Activated T-cell treated with anti-CD3 and anti-CD28 coated beads for 24 hours (primary cell): ENCODE data around the gene CDH22.

ENCODE experiments used
- DNase-seq: peaks from one replicate; pipeline ENCODE4 v3.0.0-alpha.2; 2020; ENCODE audit warnings: low read depth

The CDH22 gene

DNA sequence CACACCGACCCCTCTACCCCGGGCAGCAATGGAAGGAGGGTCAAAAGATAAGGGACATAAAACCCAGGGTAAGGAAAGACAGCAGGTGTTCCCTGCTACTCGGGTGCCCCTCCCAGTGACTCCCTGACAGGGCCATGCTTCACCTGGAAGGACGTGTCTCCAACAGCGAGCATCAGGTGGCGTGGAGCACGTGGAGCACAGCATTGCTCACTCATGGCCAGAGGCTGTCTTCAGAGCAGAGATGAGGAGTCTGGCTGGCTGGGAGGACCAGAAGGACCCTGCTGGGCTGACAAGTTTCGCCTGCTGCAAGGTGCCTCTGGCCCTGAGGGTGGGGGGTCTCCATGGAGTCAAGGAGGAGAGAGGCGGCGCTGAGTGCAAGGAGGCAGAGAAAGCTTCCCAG, 15.3 kb upstream of the CDH22 start:
- DNase-seq: no peak

DNA sequence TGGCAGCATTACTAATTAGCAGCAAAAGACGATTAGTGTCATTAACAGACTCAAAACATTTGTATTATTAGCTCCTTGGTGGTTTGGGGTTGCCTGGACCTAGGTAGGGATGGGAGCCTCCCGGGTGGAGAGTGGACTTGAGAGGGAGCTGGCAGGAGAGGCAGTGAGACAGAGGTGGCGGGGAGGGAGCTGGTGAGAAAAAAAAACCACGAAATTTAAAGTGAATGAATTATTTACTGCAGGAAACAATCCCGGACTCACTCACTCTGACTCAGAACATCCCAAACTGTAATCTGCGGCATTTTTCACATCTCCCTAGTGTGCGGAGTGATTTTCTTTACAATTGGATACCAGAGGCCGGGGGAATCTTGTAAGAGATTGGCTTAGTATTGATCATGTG, 14.3 kb upstream of the CDH22 start:
- DNase-seq: no peak

DNA sequence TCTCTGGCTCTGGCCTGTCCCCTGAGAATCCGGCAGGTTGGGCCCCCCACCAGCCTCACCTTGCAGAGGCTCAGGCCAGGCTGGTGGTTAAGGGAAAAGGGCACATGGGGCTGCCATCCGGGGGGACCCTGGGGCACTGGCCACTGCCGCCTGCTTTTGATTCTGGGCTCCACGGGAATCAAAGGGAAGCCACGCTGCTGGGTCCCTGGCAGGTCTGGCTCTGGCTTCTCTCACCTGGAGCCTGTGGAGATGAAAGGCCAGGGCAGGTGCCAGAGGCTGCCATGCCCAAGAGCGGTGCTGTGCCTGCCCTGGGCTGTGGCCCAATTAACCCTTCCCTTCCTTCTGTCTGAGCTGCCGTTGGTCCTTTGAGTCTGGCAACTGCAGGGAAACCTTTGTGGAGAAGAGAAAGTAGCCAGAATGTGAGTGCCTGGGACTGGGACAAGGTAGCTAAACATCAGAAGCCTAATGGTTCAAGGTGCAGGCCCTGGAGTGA, 9.4 kb upstream of the CDH22 start:
- no peak for DNase-seq

DNA sequence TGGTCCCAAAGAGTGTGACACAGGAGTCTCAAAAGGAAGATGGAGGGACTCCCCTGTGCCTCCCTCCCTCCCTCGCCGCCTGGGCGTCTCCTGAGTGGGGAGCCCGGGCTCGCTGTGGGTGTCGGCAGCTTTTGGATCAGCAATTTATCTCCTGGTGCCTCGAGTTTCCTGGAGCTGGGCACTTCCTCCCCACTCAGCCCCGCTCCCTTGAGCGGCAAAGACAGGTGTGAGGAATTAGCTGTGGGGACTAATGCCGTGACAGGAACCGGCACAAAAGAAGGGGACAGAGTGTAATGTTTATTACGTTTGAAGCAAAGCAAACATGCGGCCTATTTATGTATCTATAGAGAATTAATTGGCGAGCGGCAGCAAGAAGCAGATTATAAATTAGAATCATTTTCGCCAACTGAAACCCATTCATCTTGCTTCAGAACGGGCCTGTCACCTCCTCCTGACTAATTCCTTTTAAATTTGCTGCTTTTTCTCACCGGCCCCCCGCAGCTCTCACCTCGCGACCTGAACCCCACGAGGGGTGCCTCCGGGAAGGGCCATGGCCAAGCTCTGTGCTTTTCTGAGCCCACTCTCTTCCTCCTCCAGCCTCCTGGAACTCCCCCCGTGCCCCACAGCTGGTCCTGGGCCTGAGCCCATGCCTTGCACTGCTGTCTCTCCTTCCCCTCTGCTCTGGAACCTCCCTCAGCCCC, 8.8 kb upstream of the CDH22 start:
- no peak for DNase-seq

DNA sequence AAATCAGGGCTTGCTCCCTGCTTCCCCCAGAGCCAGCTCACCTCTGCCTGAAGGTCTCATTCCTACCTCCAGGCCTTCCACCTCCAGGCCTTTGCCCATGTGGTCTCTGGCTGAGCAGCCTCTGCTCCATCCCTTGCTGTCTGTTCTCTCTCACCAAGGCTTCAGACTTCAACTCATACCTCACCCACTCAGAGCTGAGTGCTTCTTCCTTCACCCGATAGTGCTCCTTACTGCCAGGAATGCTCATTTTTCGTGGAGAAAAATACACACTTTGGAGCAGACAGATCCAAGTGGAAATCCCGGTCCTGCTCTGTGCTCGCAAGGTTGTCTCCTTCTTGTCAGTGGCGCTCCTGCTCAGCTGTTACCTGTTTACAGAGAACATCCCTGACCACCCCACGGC, 7.0 kb upstream of the CDH22 start:
- no peak for DNase-seq

DNA sequence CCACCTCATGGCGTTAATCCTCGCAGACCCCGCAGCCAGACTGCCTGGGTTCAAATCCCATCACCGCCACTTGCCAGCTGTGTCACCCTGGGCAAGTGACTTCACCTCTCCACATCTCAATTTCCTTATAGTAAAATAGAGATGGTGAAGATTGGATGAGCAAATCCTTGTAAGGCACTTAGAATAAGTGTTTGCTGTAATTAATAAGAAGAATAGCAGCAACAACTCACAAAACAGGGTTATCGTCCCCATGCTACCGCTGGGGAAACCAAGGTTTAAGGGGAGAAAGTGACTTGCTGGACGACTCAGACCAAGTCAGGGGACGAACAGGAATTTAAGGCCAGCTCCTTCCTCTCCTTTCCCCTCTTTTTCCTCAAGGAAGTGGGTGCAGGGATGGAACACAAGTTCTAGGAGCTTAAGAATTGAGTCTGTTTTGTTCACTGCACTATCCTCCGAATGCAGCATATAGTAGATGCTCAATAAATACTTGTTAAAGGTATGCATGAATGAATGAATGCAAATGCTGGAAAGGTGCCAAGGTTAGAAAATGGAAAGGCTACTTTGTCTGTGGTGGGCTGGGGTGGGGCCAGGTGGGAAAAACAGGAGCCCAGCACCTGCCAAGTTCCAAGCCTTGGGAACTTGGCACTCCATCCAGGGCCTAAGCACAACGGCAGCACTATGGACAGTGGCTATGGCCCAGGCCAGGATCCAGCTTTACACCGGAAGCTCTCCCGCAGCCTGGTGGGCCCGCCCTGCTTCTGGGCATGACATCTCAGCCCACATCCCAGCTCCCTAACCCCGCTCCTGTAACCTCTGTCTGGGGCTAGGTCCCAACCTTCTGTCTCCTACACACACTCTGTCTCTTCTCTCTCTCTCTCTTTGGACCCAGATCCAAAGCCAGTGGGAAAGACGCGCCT, 4.9 kb upstream of the CDH22 start:
- DNase-seq: no peak

GRCh38 chr20:46312075-46312944, 4.0 kb upstream of the CDH22 start:
- no peak for DNase-seq

DNA sequence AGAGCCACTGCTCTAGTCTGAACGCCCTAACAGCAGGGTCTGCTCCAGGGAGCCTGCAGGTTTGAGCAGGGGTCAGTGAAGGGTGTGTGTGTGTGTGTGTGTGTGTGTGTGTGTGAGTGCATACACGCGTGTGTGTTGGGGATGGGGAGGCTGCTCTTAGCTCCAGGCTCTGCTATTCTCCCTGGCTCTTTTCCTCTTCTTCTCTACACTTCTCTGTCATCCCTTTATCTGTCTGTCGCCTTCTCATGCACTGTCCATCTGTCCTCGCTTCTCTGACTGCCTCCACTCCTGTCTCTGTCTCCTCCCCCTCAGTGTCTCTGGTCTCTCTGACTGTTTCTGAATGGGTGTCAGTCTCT, 3.4 kb upstream of the CDH22 start:
- DNase-seq: no peak

DNA sequence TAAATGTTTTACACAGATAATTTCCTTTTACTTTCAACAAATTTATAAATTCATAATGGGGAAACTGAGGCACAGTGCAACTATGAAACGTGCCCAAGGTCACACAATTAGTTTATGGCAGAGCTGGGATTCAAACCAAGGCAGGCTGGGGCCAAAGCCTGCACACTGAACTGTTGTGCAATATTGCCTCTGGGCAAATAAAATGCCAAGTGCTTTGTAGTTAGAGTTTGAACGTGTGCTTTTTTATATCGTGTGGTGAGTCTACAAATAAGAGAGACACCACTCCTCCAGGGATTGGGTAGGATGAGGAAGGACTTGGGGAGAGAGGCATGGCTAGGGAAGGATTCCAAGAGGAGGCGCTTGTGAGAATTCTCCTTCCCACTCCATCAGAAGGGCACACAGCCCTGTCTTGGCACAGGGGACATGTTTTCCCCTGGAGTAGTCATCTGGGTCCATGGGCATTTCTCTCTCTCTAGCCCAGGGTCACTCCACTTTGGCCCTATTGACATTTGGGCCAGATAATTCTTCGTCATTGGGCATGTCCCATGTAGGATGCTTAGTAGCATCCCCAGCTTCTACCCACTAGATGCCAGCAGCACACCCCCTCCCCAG, 2.8 kb upstream of the CDH22 start:
- no peak for DNase-seq

GRCh38 chr20:46309945-46310344, 1.6 kb upstream of the CDH22 start:
- no peak for DNase-seq

DNA sequence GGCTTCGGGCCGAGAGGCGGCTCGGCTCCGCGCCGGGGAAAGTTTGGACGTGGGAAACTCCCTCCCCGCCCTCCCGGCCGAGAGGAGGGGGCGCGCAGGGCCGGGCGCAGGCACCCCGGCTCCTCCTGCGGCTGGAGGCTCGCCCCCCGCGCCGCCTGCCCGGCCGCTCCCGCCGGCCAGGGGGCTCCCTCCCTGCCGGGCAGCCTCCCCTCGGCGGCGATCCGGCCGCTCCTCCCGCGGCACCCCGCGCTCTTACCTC, 370 bp downstream of the CDH22 start:
- no peak for DNase-seq

- DNase-seq: peak; percentile 59
Observed at GRCh38 chr20:46307139-46307998, 929 bp downstream of the CDH22 start.

- DNase-seq: no peak
Observed at GRCh38 chr20:46306743-46307138, 1.6 kb downstream of the CDH22 start.

- no peak for DNase-seq
Observed at GRCh38 chr20:46305973-46306360, 2.3 kb downstream of the CDH22 start.

DNA sequence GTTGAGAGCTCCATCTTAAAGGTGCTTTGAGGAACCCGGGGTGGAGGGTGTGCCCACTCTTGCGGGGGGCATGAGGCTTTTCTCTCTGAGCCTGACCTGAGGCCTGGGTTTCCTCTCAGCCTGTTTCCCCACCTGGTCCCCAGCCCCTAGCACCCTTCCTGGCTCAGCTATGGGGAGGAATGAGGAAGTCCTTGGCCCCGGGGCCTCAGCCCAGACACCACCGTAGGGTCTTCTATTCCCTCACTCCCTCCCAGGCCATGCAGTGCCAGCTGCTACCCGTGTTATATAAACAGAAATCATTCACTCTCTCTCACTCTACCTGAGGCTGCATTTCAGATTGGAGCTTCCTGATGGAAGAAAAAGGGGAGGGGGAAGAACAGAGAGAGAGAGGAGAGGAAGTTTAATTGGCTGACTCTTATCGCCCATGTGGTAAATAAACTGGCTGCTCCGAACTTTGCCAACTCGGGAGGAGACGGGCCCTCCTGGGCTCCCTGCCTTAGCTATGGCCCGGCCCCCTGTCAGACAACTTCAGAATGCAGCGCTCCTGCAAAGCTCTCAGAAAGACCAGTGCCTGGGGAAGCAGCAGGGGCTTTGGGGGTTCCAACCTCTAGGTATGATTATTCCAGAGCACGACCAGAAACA, 2.8 kb downstream of the CDH22 start:
- no peak for DNase-seq

DNA sequence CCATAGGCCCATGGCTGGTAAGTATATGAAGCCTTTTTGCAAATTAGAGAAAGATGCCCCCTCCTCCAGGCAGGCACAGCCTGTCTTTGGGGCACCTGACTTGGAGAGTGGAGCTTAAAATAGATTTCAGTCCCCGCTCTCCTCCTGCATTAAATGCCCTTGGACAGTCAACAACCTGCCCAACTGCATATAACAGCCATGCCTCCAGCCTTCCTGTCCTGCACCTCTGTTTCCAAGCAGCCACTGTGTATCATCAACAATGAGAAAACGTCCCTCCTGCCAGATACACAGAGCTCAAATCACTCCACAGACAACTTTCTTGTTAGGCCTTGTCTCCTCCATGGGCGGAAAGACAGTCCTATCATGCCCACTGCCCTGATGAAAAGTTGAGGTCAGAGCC, 3.4 kb downstream of the CDH22 start:
- DNase-seq: no peak

DNA sequence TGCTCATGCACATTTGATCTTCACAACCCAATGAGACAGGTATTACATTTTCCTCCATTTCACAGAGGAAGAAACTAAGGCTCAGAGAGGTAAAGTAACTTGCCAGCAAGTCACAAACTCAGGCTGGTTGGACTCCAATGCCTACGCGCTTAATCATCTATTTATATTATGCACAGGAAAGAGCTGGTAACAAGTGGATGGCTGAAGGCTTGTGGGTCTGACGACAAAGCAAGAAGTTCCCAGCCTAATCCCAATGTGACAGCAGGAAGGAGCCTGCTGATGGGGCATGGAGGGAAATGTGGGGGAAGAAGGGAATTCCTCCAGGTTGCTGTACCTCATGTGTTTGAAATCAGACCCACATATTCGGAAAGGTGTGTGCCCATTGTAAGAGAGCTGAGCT, 3.9 kb downstream of the CDH22 start:
- DNase-seq: no peak

DNA sequence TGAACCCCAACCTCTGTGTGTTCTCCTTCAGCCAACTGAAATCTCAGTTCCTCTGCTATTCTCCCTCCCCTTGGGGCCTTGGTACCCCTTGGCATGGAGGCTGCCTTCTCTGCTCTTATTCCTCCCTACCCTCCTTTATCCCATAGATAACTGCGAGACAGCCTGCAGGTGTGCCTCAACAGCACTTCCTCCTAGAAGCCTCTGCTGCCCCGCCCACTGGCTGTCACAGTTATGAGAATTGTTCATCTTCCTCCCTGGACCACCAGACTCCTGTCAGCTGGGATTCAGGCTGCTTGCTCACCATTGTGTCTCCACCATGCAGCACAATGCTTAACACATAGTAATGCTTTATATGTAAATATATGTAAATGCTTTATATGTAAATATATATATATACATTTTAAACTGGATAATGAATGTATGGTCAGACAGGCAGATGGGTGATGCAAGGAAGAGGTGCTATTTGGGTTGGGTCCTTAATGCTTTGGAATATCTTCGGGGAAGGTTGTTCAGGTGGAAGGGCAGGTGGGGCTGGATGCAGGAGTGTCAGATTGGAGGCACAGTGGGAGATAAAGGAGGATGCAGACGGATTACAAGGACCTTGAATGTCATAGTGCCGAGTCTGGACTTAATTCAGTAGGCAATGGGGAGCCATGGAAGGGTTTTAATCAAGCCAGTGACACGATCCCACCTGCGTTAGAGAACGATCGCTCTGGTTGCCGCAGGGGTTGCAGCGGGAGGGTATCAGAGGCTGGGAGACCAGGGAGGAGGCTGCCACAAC, 4.9 kb downstream of the CDH22 start:
- DNase-seq: no peak

GRCh38 chr20:46302106-46302505, 6.2 kb downstream of the CDH22 start:
- DNase-seq: no peak

DNA sequence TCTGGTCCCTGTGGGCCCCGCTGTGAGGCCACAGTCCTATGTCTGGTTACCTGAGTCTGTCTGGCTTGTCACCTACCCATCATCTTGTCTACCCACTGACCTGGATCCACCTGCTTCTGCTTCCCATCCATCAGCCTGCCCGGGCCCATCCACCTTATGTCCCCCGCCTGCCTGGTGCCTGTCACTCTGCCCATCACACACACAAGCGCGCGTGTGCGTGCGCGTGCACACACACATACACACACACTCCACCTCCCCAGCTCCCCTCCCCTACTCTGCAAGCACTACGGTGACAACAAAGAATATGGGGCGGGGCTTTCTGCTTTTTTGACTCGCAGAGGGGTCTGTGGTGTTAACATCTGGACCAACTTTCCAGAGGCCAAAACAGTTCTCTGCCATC, 8.0 kb downstream of the CDH22 start:
- no peak for DNase-seq
